CD1c-positive myeloid dendritic cell (primary cell): Measurements from ENCODE around the gene ZNF217.
A peak's percentile ranks its signal among the peaks of the same experiment; 100 is the strongest.
"Not testable (repeated sequence)": the region's sequence is repeated elsewhere in the genome, so short reads cannot be mapped to it uniquely, and the experiment has no call there.

Experiments
- DNase-seq: peaks from one replicate; pipeline ENCODE4 v3.0.0-alpha.2; 2016; ENCODE audit errors: extremely low spot score

The ZNF217 gene

GRCh38 chr20:53569005-53569404 is 24.6 kb downstream of the ZNF217 start:
- DNase-seq, result no peak

GRCh38 chr20:53568351-53568750 is 25.3 kb downstream of the ZNF217 start:
- no peak for DNase-seq

- no peak for DNase-seq
Measured at GRCh38 chr20:53567379-53567917, 26.2 kb downstream of the ZNF217 start.

DNA sequence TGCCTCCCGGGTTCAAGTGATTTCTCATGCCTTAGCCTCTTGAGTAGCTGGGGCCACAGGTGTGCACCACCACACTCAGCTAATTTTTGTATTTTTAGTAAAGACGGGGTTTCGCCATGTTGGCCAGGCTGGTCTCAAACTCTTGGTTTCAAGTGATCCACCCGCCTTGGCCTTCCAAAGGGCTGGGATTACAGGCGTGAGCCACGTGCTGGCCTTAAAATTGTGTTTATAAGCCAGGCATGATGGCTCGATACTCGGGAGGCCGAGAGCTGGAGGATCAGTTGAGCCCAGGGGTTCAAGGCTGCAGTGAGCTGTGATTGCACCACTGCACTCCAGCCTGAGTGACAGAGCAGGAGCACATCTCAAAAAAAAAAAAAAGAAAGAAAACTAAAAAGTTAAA is 27.0 kb downstream of the ZNF217 start:
- not testable (repeated sequence) for DNase-seq

DNA sequence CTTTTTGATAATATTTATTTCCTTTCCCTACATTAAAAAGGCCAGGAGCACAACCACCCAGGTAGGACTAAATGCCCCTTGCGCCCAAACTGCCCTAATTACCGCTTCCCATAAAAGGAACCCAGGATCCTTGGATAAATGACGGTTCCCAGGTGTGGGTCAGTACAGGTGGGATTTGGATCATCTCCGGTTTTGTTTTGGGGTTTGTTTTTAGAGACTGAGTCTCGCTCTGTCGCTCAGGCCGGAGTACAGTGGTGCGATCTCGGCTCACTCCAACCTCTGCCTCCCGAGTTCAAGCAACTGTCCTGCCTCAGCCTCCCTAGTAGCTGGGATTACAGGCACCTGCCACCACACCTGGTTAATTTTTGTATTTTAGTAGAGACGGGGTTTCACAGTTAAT is 28.4 kb downstream of the ZNF217 start:
- no peak for DNase-seq

- DNase-seq, result not testable (repeated sequence)
Measured at GRCh38 chr20:53562104-53562764, 31.4 kb downstream of the ZNF217 start.

- DNase-seq, result no peak
Measured at GRCh38 chr20:53561505-53561904, 32.1 kb downstream of the ZNF217 start.

DNA sequence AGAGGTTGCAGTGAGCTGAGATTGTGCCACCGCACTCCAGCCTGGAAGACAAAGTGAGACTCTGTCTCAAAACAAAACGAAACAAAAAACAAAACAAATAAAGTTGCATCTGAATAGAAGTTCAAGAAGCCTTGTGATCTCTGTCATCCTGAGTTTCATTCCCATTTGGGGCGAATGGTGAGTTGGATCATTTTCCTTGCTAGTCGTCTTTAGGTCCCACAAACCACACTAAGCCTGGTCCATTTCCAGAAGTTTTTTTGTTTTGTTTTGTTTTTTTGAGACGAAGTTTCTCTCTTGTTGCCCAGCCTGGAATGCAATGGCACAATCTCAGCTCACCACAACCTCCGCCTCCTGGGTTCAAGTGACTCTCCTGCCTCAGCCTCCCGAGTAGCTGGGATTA is 33.8 kb downstream of the ZNF217 start:
- DNase-seq, result no peak

- no peak for DNase-seq
Measured at GRCh38 chr20:53557130-53557529, 36.5 kb downstream of the ZNF217 start.

GRCh38 chr20:53556267-53556897 is 37.3 kb downstream of the ZNF217 start:
- no peak for DNase-seq

DNA sequence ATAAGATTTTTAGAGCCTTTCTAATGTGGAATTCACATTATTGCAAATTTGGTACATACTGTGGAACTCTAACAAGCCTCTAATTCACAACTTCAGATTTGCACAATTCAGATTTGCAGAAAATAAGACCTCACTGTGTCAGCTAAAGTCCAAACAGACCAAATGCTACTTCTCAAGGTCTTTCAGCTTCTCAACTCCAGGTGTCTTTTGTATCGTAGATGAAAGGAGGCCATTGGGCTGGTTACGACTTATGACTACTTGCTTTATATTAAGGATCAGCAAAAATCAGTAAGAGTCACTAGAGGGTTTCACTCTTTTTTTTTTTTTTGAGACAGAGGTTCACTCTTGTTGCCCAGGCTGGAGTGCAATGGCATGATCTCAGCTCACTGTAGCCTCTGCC is 37.8 kb downstream of the ZNF217 start:
- DNase-seq, result no peak

DNA sequence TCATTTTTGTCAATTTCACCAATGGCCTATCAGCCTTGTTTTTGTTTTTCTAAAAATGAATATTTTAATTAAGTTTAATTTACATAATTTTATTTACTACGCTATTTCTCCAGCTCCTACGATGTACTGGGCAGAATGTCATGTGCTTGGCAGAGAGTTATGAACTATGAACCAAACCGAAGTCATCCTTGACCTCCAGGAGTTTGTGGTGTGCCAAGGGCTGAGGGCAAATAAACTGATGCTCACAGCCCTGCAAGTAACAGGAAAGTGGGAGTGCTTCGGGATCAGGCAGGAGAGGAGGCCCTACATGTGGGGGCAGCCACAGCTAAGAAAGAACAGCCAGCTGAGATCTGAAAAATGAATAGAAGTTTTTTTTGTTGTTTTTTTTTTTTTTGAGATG is 38.6 kb downstream of the ZNF217 start:
- no peak for DNase-seq

- DNase-seq, result not testable (repeated sequence)
Measured at GRCh38 chr20:53552572-53552893, 41.1 kb downstream of the ZNF217 start.

GRCh38 chr20:53551719-53552571 is 41.7 kb downstream of the ZNF217 start:
- DNase-seq, result not testable (repeated sequence)

DNA sequence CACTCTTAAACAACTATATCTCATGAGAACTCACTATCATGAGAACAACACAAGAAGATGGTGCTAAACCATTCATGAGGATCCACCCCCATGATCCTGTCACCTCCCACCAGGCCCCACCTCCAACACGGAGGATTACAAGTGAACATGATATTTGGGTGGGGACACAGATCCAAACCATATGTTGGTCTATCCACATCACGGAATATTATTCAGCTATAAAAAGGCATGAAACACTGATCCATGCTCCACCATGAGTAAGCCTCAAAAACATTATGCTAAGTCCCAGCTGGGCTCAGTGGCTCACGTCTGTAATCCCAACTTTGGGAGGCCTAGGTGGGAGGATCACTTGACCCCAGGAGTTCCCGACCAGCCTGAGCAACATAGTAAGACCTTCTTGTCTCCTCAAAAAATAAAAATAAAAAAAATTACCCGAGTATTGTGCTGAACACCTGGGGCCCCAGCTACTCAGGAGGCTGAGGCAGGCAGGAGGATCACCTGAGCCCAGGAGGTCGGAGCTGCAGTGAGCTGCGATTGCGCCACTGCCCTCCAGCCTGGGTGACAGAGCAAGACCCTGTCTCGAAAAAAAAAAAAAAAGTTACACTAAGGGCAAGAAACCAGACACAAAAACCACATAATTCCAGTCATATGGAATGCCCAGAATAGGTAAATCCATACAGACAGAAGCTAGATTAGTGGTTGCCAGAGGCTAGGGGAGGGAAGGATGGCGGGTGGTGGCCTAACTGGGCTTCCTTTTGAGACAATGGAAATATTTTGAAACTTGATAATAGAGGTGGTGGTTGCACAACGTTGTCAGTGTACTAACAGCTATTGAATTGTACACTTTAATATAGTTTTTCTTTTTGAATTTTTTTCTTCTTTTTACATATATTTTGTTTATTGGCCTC is 43.1 kb downstream of the ZNF217 start:
- DNase-seq, result no peak

- peak; percentile 49 for DNase-seq
Measured at GRCh38 chr20:53547664-53548239, 45.9 kb downstream of the ZNF217 start.

DNA sequence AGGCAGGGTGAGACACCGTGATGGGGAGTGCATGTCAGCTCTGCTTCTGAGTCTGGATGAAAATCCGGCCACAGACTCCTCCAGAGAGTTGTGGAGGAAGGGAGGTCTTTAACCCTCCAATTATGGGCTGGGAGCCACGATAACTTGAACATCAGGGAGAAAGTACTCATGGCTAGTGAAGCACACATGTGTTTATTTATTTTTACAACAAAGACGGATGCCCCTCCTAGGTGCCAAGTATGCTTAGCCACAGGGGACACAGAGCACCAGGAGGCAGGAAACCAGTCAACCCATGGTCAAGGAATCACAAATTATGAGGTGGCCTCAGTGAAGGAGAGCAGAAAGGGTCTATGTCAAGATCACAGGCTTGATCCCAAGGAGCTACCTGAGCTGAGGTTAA is 54.1 kb downstream of the ZNF217 start:
- no peak for DNase-seq

DNA sequence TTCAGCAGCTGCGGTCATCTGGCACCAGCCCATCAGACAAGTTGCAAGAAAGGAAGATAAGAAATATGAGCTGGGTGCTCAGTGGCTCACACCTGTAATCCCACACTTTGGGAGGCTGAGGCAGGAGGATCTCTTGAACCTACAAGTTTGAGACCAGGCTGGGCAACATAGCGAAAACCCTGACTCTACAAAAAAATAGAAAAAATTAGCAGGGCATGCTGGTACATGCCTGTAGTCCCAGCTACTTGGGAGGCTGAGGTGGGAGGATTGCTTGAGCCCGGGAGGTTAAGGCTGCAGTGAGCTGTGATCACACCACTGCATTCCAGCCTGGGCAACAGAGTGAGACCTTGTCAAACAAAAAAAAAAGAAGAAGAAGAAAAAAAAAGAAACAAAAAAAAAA is 57.3 kb downstream of the ZNF217 start:
- not testable (repeated sequence) for DNase-seq

GRCh38 chr20:53535878-53536277 is 57.8 kb downstream of the ZNF217 start:
- no peak for DNase-seq

DNA sequence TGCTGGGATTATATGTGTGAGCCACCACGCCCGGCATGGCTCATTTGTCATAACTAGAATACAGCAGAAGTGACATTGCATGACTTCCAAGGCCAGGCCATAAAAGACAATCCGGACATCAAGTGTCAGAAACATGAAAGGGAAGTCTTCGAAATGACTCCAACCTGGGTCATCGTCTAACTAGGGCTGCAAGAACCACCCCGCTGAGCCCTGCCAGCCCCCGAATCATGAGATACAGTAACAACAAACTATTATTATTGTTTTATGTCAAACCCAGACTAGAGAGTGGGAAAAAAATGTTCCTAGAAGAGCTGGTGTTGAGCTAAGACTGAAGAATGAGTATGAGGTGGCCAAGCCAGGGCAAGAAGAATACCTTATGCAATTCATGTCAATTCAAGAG is 59.6 kb downstream of the ZNF217 start:
- no peak for DNase-seq

DNA sequence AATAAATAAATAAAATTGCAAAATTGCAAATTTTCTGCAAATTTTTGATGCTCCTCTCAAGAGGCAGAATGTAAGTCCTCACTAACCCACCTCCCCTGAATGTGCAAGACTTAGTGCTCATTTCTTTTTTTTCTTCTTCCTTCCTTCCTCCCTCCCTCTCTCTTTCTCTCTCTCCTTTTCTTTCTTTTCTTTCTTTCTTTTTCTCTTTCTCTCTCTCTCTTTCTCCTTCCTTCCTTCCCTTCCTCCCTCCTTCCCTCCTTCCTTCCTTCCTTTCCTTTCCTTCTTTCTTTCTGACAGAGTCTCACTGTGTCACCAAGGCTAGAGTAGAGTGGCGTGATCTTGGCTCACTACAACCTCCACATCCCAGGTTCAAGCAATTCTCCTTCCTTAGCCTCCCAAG is 60.1 kb downstream of the ZNF217 start:
- no peak for DNase-seq
